NB4 (cell line): ENCODE results near the gene DCTD.

Experiments
- CTCF ChIP-seq: IDR thresholded peaks from one replicate; pipeline ENCODE4 v1.5.1; 2012; ENCODE audit warnings: low read depth, low read length
- MAX ChIP-seq: IDR thresholded peaks from 2 replicates; pipeline ENCODE4 v1.6.1; 2011; ENCODE audit warnings: low read depth, low read length
- POLR2A ChIP-seq: IDR thresholded peaks from 2 replicates; pipeline ENCODE4 v1.6.1; 2011; ENCODE audit warnings: mild to moderate bottlenecking; ENCODE audit not compliant: insufficient read length; ENCODE audit errors: extremely low read depth

GRCh38 chr4:182917182-182918043 lies at the start of gene DCTD:
- TF ChIP-seq CTCF, result peak; percentile 12
- TF ChIP-seq POLR2A, result peak; percentile 49
- no peak for TF ChIP-seq MAX
